Nephron (organoid): ENCODE measurements around the gene PTPRN2.
"Not testable (repeated sequence)": the region's sequence is repeated elsewhere in the genome, so short reads cannot be mapped to it uniquely, and the experiment has no call there.

ENCODE experiments used
- H3K27ac Mint-ChIP-seq, 3 experiments: 2 replicates each; pipeline ENCODE4 v1.8.0; 2020; ENCODE audit warnings: mixed read lengths in 3 of 3, mild to moderate bottlenecking in 2 of 3, moderate library complexity in 1 of 3
- H3K27me3 Mint-ChIP-seq: 2 replicates; pipeline ENCODE4 v1.8.0; 2021; ENCODE audit warnings: low read depth, mild to moderate bottlenecking, moderate library complexity, mixed read lengths
- H3K36me3 Mint-ChIP-seq: 2 replicates; pipeline ENCODE4 v1.8.0; 2020; ENCODE audit warnings: low read depth, mixed read lengths
- H3K4me1 Mint-ChIP-seq: 2 replicates; pipeline ENCODE4 v1.8.0; 2020; ENCODE audit warnings: mixed read lengths
- H3K4me3 Mint-ChIP-seq, 3 experiments: 2 replicates each; pipeline ENCODE4 v1.8.0; 2020; ENCODE audit warnings: mild to moderate bottlenecking in 3 of 3, mixed read lengths in 3 of 3, moderate library complexity in 2 of 3
- H3K9me3 Mint-ChIP-seq: 2 replicates; pipeline ENCODE4 v1.8.0; 2020; ENCODE audit warnings: mixed read lengths
- CTCF ChIP-seq, 3 experiments: fragments of 200-600 bp; sonication (generic); IDR thresholded peaks; one replicate each; pipeline ENCODE4 v1.5.0; 2021; ENCODE audit warnings: antibody characterized with exemption in 3 of 3; ENCODE audit not compliant: unreplicated experiment in 3 of 3

The PTPRN2 gene

GRCh38 chr7:158409120-158409519 lies 178.5 kb downstream of the PTPRN2 start:
- no peaks in the 10 kb centered on the region for H3K36me3 Mint-ChIP-seq

GRCh38 chr7:158408318-158408920 lies 179.2 kb downstream of the PTPRN2 start:
- H3K27ac Mint-ChIP-seq, result no peak overlapping the region
- no peak for TF ChIP-seq CTCF (IDR thresholded peaks at IDR 0.05; ENCODE audit: unreplicated experiment in 3 of 3)

More at GRCh38 chr7:158409120-158409519, 178.5 kb downstream of the PTPRN2 start:
- H3K27ac Mint-ChIP-seq, result no peak overlapping the region
- H3K4me3 Mint-ChIP-seq, result no peak overlapping the region
- no peaks in the 10 kb centered on the region for H3K9me3 Mint-ChIP-seq
- peaks cover 13% of the 10 kb centered on the region for H3K27me3 Mint-ChIP-seq
- TF ChIP-seq CTCF (IDR thresholded peaks at IDR 0.05; ENCODE audit: unreplicated experiment in 3 of 3), result no peak
- no peaks in the 10 kb centered on the region for H3K4me1 Mint-ChIP-seq

GRCh38 chr7:158407581-158408317 lies 179.9 kb downstream of the PTPRN2 start:
- no peaks in the 10 kb centered on the region for H3K9me3 Mint-ChIP-seq
- no peak overlapping the region for H3K27ac Mint-ChIP-seq
- H3K36me3 Mint-ChIP-seq, result no peaks in the 10 kb centered on the region
- no peak overlapping the region for H3K4me3 Mint-ChIP-seq
- no peaks in the 10 kb centered on the region for H3K4me1 Mint-ChIP-seq
- TF ChIP-seq CTCF (IDR thresholded peaks at IDR 0.05; ENCODE audit: unreplicated experiment in 3 of 3), result peak; percentile 58 to 68 (median 68)
- peaks cover 13% of the 10 kb centered on the region for H3K27me3 Mint-ChIP-seq

More at GRCh38 chr7:158408318-158408920, 179.2 kb downstream of the PTPRN2 start:
- H3K4me3 Mint-ChIP-seq, result no peak overlapping the region
- H3K4me1 Mint-ChIP-seq, result no peaks in the 10 kb centered on the region
- H3K9me3 Mint-ChIP-seq, result no peaks in the 10 kb centered on the region
- peaks cover 13% of the 10 kb centered on the region for H3K27me3 Mint-ChIP-seq
- H3K36me3 Mint-ChIP-seq, result no peaks in the 10 kb centered on the region

- Mint-ChIP-seq H3K27ac (no peak overlapping the region), H3K9me3 (no peaks in the 10 kb centered on the region), H3K27me3 (peaks cover 18% of the 10 kb centered on the region), H3K4me3 (no peak overlapping the region), H3K4me1 (peaks cover 5% of the 10 kb centered on the region), H3K36me3 (no peaks in the 10 kb centered on the region)
- TF ChIP-seq CTCF (IDR thresholded peaks at IDR 0.05; ENCODE audit: unreplicated experiment in 3 of 3), result no peak
These were observed 180.8 kb downstream of the PTPRN2 start for GRCh38 chr7:158406801-158407200.

GRCh38 chr7:158406364-158406763 lies 181.3 kb downstream of the PTPRN2 start:
- TF ChIP-seq CTCF (IDR thresholded peaks at IDR 0.05; ENCODE audit: unreplicated experiment in 3 of 3), result no peak
- Mint-ChIP-seq H3K9me3 (no peaks in the 10 kb centered on the region), H3K4me1 (peaks cover 5% of the 10 kb centered on the region), H3K36me3 (no peaks in the 10 kb centered on the region), H3K27me3 (peaks cover 18% of the 10 kb centered on the region), H3K27ac (no peak overlapping the region), H3K4me3 (no peak overlapping the region)

- not testable (repeated sequence) for H3K36me3 Mint-ChIP-seq, H3K9me3 Mint-ChIP-seq, H3K4me1 Mint-ChIP-seq, H3K4me3 Mint-ChIP-seq, H3K27ac Mint-ChIP-seq
- H3K27me3 Mint-ChIP-seq, result peaks cover 18% of the 10 kb centered on the region
These were observed 181.9 kb downstream of the PTPRN2 start for GRCh38 chr7:158405771-158406170.
